ENCODE results near the gene MFSD2B.

MFSD2B gene

GRCh38 chr2:24052951-24053350 is 43.1 kb downstream of the MFSD2B start:
- Histone ChIP-seq H3K4me1 (ENCODE audit: insufficient read depth, low read length) (no peaks in the 10 kb centered on the region), H3K36me3 (ENCODE audit: insufficient read depth, low read length) (no peaks in the 10 kb centered on the region), H3K9ac (ENCODE audit: low read depth, low read length) (no peak overlapping the region), H3K9me3 (ENCODE audit: control insufficient read depth, insufficient read depth, low read length) (no peaks in the 10 kb centered on the region)

- H3K4me1 ChIP-seq (ENCODE audit: insufficient read depth, low read length): no peaks in the 10 kb centered on the region
- no peaks in the 10 kb centered on the region for H3K9me3 ChIP-seq (ENCODE audit: control insufficient read depth, insufficient read depth, low read length)
- H3K9ac ChIP-seq (ENCODE audit: low read depth, low read length): no peak overlapping the region
- H3K36me3 ChIP-seq (ENCODE audit: insufficient read depth, low read length): no peaks in the 10 kb centered on the region
Observed at GRCh38 chr2:24054366-24055010, 44.6 kb downstream of the MFSD2B start.

DNA sequence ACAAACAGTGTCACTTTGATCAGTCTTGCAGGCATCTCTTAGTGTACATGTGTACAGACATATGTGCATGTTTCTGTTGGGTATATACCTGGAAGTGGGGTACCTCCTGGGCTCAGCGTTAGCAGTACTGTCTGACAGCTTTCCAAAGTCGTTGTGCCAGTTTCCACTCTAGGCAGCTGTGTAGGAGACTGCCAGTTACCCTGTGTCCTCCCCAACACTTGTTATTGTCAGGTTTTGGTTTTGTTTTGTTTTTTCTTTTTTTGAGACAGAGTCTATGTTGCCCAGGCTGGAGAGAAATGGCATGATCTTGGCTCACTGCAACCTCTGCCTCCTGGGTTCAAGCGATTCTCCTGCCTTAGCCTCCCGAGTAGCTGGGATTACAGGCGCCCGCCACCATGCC is 45.9 kb downstream of the MFSD2B start:
- Histone ChIP-seq H3K36me3 (ENCODE audit: insufficient read depth, low read length) (no peaks in the 10 kb centered on the region), H3K9me3 (ENCODE audit: control insufficient read depth, insufficient read depth, low read length) (no peaks in the 10 kb centered on the region), H3K4me1 (ENCODE audit: insufficient read depth, low read length) (no peaks in the 10 kb centered on the region)

GRCh38 chr2:24058564-24059271 is 48.8 kb downstream of the MFSD2B start:
- Histone ChIP-seq H3K9me3 (ENCODE audit: control insufficient read depth, insufficient read depth, low read length) (no peaks in the 10 kb centered on the region), H3K36me3 (ENCODE audit: insufficient read depth, low read length) (peaks cover 4% of the 10 kb centered on the region; the same call in 1 of the 2 replicates), H3K9ac (ENCODE audit: low read depth, low read length) (no peak overlapping the region), H3K4me1 (ENCODE audit: insufficient read depth, low read length) (no peaks in the 10 kb centered on the region)

More for the DNA sequence above, 45.9 kb downstream of the MFSD2B start:
- H3K9ac ChIP-seq (ENCODE audit: low read depth, low read length): no peak overlapping the region

DNA sequence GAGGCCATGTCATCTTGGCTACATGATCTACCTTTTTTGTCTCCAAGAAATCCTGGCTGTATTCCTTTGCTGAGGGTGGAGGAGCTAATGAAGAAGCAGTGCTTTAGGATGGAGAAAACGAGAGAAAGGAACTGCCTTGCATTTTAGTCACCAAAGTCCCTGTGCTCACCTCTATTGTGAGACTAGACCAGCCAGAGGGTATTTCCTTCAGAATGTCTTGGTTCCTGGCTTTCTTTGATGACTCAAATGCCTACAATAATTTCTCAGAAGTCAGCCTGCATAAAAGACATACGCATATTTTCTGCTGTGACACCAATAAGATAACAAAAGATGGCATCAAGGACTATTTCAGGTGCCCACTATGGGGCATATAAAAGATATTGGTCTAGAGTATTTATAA is 55.5 kb downstream of the MFSD2B start:
- no peaks in the 10 kb centered on the region for H3K4me1 ChIP-seq (ENCODE audit: insufficient read depth, low read length)
- H3K9ac ChIP-seq (ENCODE audit: low read depth, low read length): no peak overlapping the region
- H3K36me3 ChIP-seq (ENCODE audit: insufficient read depth, low read length): peaks cover 7% of the 10 kb centered on the region
- H3K9me3 ChIP-seq (ENCODE audit: control insufficient read depth, insufficient read depth, low read length): no peaks in the 10 kb centered on the region

DNA sequence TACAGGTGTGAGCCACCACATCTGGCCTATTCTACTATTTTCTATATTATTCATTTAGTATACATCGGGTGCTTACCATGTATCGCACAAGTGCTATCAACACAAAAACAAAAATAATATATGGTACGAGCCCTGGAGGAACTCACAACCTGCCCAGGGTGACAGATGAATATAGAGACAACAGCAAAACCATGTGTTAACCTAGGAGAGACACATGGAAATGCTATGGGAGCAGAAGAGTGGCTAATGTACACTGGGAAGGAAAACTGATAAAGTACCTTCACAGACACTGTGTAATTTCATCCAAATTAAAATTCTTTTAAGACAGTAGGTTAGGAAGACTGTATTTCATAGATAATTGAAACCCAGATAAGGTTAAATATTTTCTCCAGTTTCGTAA is 62.4 kb downstream of the MFSD2B start:
- Histone ChIP-seq H3K36me3 (ENCODE audit: insufficient read depth, low read length) (peaks cover 11% of the 10 kb centered on the region), H3K4me1 (ENCODE audit: insufficient read depth, low read length) (no peaks in the 10 kb centered on the region), H3K9ac (ENCODE audit: low read depth, low read length) (no peak overlapping the region), H3K9me3 (ENCODE audit: control insufficient read depth, insufficient read depth, low read length) (no peaks in the 10 kb centered on the region)

DNA sequence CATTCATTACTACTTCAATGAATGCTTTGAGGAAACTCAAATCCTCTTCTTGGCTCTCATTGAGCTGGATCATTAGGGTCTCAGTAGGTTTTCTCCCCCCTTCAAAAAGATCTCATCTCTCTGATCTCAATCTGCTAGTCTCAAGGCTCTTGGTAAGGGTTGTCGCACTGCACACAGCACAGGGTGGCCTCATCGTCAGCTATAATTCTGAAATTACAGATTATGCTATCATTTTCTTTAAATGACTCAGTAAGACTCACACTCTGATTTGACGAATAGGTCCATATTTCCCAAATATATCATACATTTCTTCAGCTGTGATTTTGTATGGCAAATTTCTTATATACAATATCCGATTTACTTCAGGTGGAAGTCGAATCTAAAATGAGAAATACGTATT is 63.9 kb downstream of the MFSD2B start:
- Histone ChIP-seq H3K4me1 (ENCODE audit: insufficient read depth, low read length) (no peaks in the 10 kb centered on the region), H3K36me3 (ENCODE audit: insufficient read depth, low read length) (peaks cover 11% of the 10 kb centered on the region), H3K9me3 (ENCODE audit: control insufficient read depth, insufficient read depth, low read length) (no peaks in the 10 kb centered on the region), H3K9ac (ENCODE audit: low read depth, low read length) (no peak overlapping the region)

GRCh38 chr2:24075259-24075658 is 65.4 kb downstream of the MFSD2B start:
- peaks cover 11% of the 10 kb centered on the region for H3K36me3 ChIP-seq (ENCODE audit: insufficient read depth, low read length)
- H3K4me1 ChIP-seq (ENCODE audit: insufficient read depth, low read length): no peaks in the 10 kb centered on the region
- H3K9ac ChIP-seq (ENCODE audit: low read depth, low read length): peak overlapping the region; percentile 62
- no peaks in the 10 kb centered on the region for H3K9me3 ChIP-seq (ENCODE audit: control insufficient read depth, insufficient read depth, low read length)
